Endodermal cell (in vitro differentiated cells): ENCODE measurements around the gene ANGPTL2. TPM values are rescaled to one million over a fixed set of nuclear protein-coding genes. Genes with fewer than 3 reads are reported as not detected.

Experiments
- DNase-seq: peaks from one replicate; pipeline ENCODE4 v3.0.0-alpha.2; 2017
- H3K27ac ChIP-seq: 2 replicates; pipeline ENCODE4 v1.5.1; 2013; ENCODE audit warnings: mild to moderate bottlenecking, low read depth, low read length, moderate library complexity
- H3K27me3 ChIP-seq: 2 replicates; pipeline ENCODE4 v1.6.1; 2013; ENCODE audit warnings: mild to moderate bottlenecking, low read length, moderate library complexity; ENCODE audit not compliant: insufficient read depth, control insufficient read depth, poor library complexity, severe bottlenecking
- H3K36me3 ChIP-seq: 2 replicates; pipeline ENCODE4 v1.7.0; 2013; ENCODE audit warnings: mild to moderate bottlenecking, low read length, moderate library complexity; ENCODE audit not compliant: control insufficient read depth, insufficient read depth
- H3K4me1 ChIP-seq: one replicate; pipeline ENCODE4 v1.7.0; 2013; ENCODE audit warnings: low read length; ENCODE audit not compliant: control insufficient read depth, insufficient read depth
- H3K4me3 ChIP-seq: 2 replicates; pipeline ENCODE4 v1.5.1; 2013; ENCODE audit warnings: mild to moderate bottlenecking, low read length, moderate library complexity
- H3K9ac ChIP-seq: 2 replicates; pipeline ENCODE4 v1.6.1; 2013; ENCODE audit warnings: mild to moderate bottlenecking, low read length, moderate library complexity; ENCODE audit not compliant: poor library complexity, severe bottlenecking; ENCODE audit errors: extremely low read depth
- H3K9me3 ChIP-seq: 2 replicates; pipeline ENCODE4 v1.6.1; 2013; ENCODE audit warnings: mild to moderate bottlenecking, low read length, moderate library complexity; ENCODE audit not compliant: control insufficient read depth
- H3K27ac Mint-ChIP-seq: 2 replicates; pipeline ENCODE4 v1.8.0; 2020; ENCODE audit warnings: mixed read lengths
- H3K27me3 Mint-ChIP-seq: 2 replicates; pipeline ENCODE4 v1.8.0; 2021; ENCODE audit warnings: mild to moderate bottlenecking, mixed read lengths; ENCODE audit not compliant: insufficient read depth
- H3K36me3 Mint-ChIP-seq: 2 replicates; pipeline ENCODE4 v1.8.0; 2020; ENCODE audit warnings: low read depth, mixed read lengths
- H3K4me1 Mint-ChIP-seq: 2 replicates; pipeline ENCODE4 v1.8.0; 2020; ENCODE audit warnings: mixed read lengths
- H3K4me3 Mint-ChIP-seq: 2 replicates; pipeline ENCODE4 v1.8.0; 2020; ENCODE audit warnings: mild to moderate bottlenecking, moderate library complexity, mixed read lengths
- H3K9me3 Mint-ChIP-seq: 2 replicates; pipeline ENCODE4 v1.8.0; 2020; ENCODE audit warnings: mild to moderate bottlenecking, mixed read lengths
- WGBS, 2 experiments: methylation state at CpG; one replicate each; pipeline versions ENCODE4 v1.1.5 to v1.1.7; 2013; ENCODE audit warnings: missing lambda C conversion rate in 2 of 2, mixed read lengths in 1 of 2; ENCODE audit not compliant: insufficient coverage in 1 of 2, insufficient read length in 1 of 2; 5-methylcytosine and 5-hydroxymethylcytosine counted together
- total RNA-seq, 2 donors: library from RNA; stranded (reverse); fragmentation: NEBNext Ultra II Directional in 1 of 2; extraction: Animal tissue kit (Norgen Biotek cat#: 25700) in 1 of 2; gene quantifications; 2 replicates in 1 of 2; 3 replicates in 1 of 2; pipeline ENCODE4 v1.2.1, GENCODE V29; 2021
- TF ChIP-seq, protein P1 (sequence below): fragments of 200-600 bp; sonication (generic); conservative IDR thresholded peaks from 2 replicates; pipeline ENCODE4 v1.5.0; 2021; ENCODE audit warnings: antibody characterized with exemption, mild to moderate bottlenecking

Gene ANGPTL2
- total RNA-seq, 2 donors from 2014 or later, result 14.8 to 17.1 TPM

- peak; percentile 12 for DNase-seq
- Mint-ChIP-seq H3K36me3 (no peaks in the 10 kb centered on the region), H3K9me3 (no peaks in the 10 kb centered on the region), H3K27me3 (no peaks in the 10 kb centered on the region), H3K27ac (no peak overlapping the region), H3K4me3 (no peak overlapping the region), H3K4me1 (peaks cover 9% of the 10 kb centered on the region)
- WGBS, 2 experiments, result 82 to 94% methylated on average over 4 to 5 of the region's 5 CpGs
- H3K9ac ChIP-seq, result no peak overlapping the region
- H3K9me3 ChIP-seq, result no peaks in the 10 kb centered on the region
- H3K36me3 ChIP-seq, result no peaks in the 10 kb centered on the region
- no peak overlapping the region for H3K4me3 ChIP-seq
- TF ChIP-seq, protein P1, sequence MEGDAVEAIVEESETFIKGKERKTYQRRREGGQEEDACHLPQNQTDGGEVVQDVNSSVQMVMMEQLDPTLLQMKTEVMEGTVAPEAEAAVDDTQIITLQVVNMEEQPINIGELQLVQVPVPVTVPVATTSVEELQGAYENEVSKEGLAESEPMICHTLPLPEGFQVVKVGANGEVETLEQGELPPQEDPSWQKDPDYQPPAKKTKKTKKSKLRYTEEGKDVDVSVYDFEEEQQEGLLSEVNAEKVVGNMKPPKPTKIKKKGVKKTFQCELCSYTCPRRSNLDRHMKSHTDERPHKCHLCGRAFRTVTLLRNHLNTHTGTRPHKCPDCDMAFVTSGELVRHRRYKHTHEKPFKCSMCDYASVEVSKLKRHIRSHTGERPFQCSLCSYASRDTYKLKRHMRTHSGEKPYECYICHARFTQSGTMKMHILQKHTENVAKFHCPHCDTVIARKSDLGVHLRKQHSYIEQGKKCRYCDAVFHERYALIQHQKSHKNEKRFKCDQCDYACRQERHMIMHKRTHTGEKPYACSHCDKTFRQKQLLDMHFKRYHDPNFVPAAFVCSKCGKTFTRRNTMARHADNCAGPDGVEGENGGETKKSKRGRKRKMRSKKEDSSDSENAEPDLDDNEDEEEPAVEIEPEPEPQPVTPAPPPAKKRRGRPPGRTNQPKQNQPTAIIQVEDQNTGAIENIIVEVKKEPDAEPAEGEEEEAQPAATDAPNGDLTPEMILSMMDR, result no peak
- no peak overlapping the region for H3K27ac ChIP-seq
- H3K4me1 ChIP-seq, result peaks cover 10% of the 10 kb centered on the region
- H3K27me3 ChIP-seq, result no peaks in the 10 kb centered on the region
Observed at GRCh38 chr9:127038531-127038930, 83.9 kb downstream of the ANGPTL2 start.

Other genes with a start within 250 kb of the ANGPTL2 start
- 10 to 100 TPM; 23.3 to 25.0 TPM for gene RALGPS1, start 207.9 kb downstream of the ANGPTL2 start, total RNA-seq
- gene GARNL3, start 142.1 kb upstream of the ANGPTL2 start, total RNA-seq, result 10 to 100 TPM in 1 of 2 donors, 1 to 10 TPM in 1; 7.2 to 12.8 TPM